OCI-LY1 (cell line): ENCODE results near the gene DUSP11.

Experiments used
- H2AFZ ChIP-seq: fragments of 200-600 bp; sonication (generic), shearing (Covaris generic); 2 replicates; pipeline ENCODE4 v1.6.0; 2014; ENCODE audit warnings: antibody characterized with exemption, mild to moderate bottlenecking, low read length
- H3F3A ChIP-seq: fragments of 200-600 bp; sonication (generic), shearing (Covaris generic); 2 replicates; pipeline ENCODE4 v1.6.0; 2014; ENCODE audit warnings: mild to moderate bottlenecking, antibody characterized with exemption, low read length, moderate library complexity; ENCODE audit not compliant: insufficient read depth
- H3K27ac ChIP-seq: fragments of 200-600 bp; sonication (generic); 2 replicates; pipeline ENCODE4 v1.5.1; 2014; ENCODE audit warnings: low read length, mixed run types, mild to moderate bottlenecking, low read depth; ENCODE audit not compliant: poor library complexity, severe bottlenecking
- H3K27me3 ChIP-seq: fragments of 200-600 bp; sonication (generic); 2 replicates; pipeline ENCODE4 v1.6.0; 2014; ENCODE audit warnings: antibody characterized with exemption, mild to moderate bottlenecking, low read length, moderate library complexity; ENCODE audit not compliant: insufficient read depth
- H3K36me3 ChIP-seq: fragments of 200-600 bp; sonication (generic); 2 replicates; pipeline ENCODE4 v1.6.1; 2014; ENCODE audit warnings: mild to moderate bottlenecking, antibody characterized with exemption, low read length, moderate library complexity, mixed read lengths; ENCODE audit not compliant: insufficient read depth
- H3K4me1 ChIP-seq: fragments of 200-600 bp; sonication (generic); 2 replicates; pipeline ENCODE4 v1.5.1; 2014; ENCODE audit warnings: mild to moderate bottlenecking, low read length, moderate library complexity; ENCODE audit not compliant: insufficient read depth, severe bottlenecking
- H3K4me2 ChIP-seq: fragments of 200-600 bp; sonication (generic), shearing (Covaris generic); 2 replicates; pipeline ENCODE4 v1.6.1; 2014; ENCODE audit warnings: low read length
- H3K4me3 ChIP-seq: fragments of 200-600 bp; sonication (generic); 2 replicates; pipeline ENCODE4 v1.5.1; 2014; ENCODE audit warnings: low read length, low read depth, mild to moderate bottlenecking, mixed read lengths; ENCODE audit not compliant: poor library complexity, severe bottlenecking
- H3K79me2 ChIP-seq: fragments of 200-600 bp; shearing (Covaris generic); 2 replicates; pipeline ENCODE4 v1.6.1; 2016; ENCODE audit warnings: mixed run types, low read length, mixed read lengths; ENCODE audit not compliant: insufficient read depth
- H3K9ac ChIP-seq: fragments of 200-600 bp; sonication (generic), shearing (Covaris generic); 2 replicates; pipeline ENCODE4 v1.6.1; 2014; ENCODE audit warnings: mild to moderate bottlenecking, low read length, mixed read lengths
- H3K9me2 ChIP-seq: fragments of 200-600 bp; sonication (generic), shearing (Covaris generic); 2 replicates; pipeline ENCODE4 v1.6.1; 2014; ENCODE audit warnings: low read depth, mild to moderate bottlenecking, low read length, mixed read lengths
- H3K9me3 ChIP-seq: fragments of 200-600 bp; shearing (Covaris generic); 2 replicates; pipeline ENCODE4 v1.6.1; 2014; ENCODE audit warnings: low read length, mixed read lengths
- H4K20me1 ChIP-seq: fragments of 200-600 bp; sonication (generic), shearing (Covaris generic); 2 replicates; pipeline ENCODE4 v1.6.0; 2016; ENCODE audit warnings: mild to moderate bottlenecking, low read length; ENCODE audit not compliant: insufficient read depth
- EZH2 ChIP-seq: fragments of 200-600 bp; sonication (generic), shearing (Covaris generic); IDR thresholded peaks from 2 replicates; pipeline ENCODE4 v1.8.0; 2017; ENCODE audit warnings: borderline replicate concordance, mixed run types, mild to moderate bottlenecking, antibody characterized with exemption, low read length, moderate library complexity, mixed read lengths
- TF ChIP-seq, protein P1 (sequence below): fragments of 200-600 bp; sonication (generic), shearing (Covaris generic); IDR thresholded peaks from 2 replicates; pipeline ENCODE4 v1.5.1; 2017; ENCODE audit warnings: mild to moderate bottlenecking, antibody characterized with exemption, low read length, moderate library complexity, mixed read lengths

Gene DUSP11

DNA sequence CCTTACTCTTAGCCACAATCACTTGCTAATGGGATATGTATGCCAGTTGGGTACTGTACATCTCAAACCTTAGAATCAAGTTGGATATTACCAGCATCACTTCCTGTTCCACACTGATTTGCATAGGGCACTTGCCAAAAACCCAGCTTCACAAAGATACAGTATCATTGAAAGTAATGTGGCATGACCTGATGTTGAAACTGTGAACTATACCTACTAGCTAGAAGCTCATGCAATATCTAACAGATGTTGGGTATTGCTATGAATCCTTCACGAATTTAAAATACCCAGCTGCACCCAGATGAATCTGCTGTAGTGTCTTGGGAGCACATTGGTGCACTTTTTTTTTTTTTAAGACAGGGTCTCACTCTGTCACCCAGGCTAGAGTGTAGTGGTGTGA is 42.4 kb upstream of the DUSP11 start:
- TF ChIP-seq, protein P1, sequence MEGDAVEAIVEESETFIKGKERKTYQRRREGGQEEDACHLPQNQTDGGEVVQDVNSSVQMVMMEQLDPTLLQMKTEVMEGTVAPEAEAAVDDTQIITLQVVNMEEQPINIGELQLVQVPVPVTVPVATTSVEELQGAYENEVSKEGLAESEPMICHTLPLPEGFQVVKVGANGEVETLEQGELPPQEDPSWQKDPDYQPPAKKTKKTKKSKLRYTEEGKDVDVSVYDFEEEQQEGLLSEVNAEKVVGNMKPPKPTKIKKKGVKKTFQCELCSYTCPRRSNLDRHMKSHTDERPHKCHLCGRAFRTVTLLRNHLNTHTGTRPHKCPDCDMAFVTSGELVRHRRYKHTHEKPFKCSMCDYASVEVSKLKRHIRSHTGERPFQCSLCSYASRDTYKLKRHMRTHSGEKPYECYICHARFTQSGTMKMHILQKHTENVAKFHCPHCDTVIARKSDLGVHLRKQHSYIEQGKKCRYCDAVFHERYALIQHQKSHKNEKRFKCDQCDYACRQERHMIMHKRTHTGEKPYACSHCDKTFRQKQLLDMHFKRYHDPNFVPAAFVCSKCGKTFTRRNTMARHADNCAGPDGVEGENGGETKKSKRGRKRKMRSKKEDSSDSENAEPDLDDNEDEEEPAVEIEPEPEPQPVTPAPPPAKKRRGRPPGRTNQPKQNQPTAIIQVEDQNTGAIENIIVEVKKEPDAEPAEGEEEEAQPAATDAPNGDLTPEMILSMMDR, result no peak
- no peak for TF ChIP-seq EZH2
- H2AFZ ChIP-seq, result no peak overlapping the region
- H3K27me3 ChIP-seq, result no peaks in the 10 kb centered on the region
- H3K79me2 ChIP-seq, result no peaks in the 10 kb centered on the region
- no peaks in the 10 kb centered on the region for H3K9me3 ChIP-seq
- H3K4me2 ChIP-seq, result peak overlapping the region; percentile 0; the same call in 1 of the 2 replicates
- H3K9me2 ChIP-seq, result no peaks in the 10 kb centered on the region
- no peak overlapping the region for H3K4me3 ChIP-seq
- H3F3A ChIP-seq, result no peaks in the 10 kb centered on the region
- H3K4me1 ChIP-seq, result peaks cover 21% of the 10 kb centered on the region
- no peaks in the 10 kb centered on the region for H4K20me1 ChIP-seq
- H3K9ac ChIP-seq, result no peak overlapping the region
- H3K27ac ChIP-seq, result peak overlapping the region; percentile 26
- H3K36me3 ChIP-seq, result no peaks in the 10 kb centered on the region

DNA sequence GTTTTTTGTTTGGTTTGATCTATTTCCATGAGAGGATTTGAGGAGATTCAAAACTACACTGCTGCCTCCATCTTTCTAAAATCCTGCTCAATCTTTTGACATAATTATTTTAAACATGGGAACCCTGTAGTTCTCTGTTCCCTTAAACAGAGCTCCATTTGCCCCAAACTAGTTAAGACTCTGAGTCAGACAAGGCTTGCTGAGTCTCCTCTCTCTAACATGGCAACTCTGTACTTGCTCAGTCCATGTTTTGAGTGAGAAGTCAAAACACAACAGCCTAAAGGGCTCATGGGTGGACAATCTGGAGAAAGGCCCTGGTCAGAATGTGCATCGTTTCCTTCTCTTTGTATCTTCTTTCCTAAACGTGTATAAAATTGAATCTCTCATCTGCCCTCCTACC is 41.8 kb upstream of the DUSP11 start:
- TF ChIP-seq, protein P1, result no peak
- no peak for TF ChIP-seq EZH2
- Histone ChIP-seq H3K27ac (peak overlapping the region; percentile 8), H3K4me3 (no peak overlapping the region), H3K9me2 (no peaks in the 10 kb centered on the region), H3K9me3 (no peaks in the 10 kb centered on the region), H3K4me2 (no peak overlapping the region), H3F3A (no peaks in the 10 kb centered on the region), H3K79me2 (no peaks in the 10 kb centered on the region), H3K36me3 (no peaks in the 10 kb centered on the region), H3K4me1 (peaks cover 20% of the 10 kb centered on the region), H3K27me3 (no peaks in the 10 kb centered on the region), H3K9ac (no peak overlapping the region), H4K20me1 (no peaks in the 10 kb centered on the region), H2AFZ (no peak overlapping the region)

DNA sequence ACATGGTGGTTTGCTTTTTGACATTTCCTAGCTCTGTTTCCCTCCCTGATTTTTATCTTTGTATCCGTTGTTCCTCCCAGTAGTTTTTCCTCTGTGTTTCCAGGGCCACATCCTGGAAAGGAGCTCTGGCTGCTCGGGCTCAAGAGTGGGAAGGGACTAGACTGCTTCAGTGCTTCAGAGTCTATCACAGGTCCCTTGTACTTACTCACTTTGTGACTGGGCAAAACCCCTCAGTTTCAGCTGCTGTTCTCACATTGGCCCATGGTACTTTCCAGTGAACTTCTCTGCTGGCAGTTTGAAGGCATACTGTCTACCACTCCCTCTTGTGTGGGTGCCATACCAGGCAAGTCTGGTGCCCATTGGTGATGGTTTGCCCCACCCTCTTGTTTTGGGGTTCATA is 41.3 kb upstream of the DUSP11 start:
- Histone ChIP-seq H3K4me3 (no peak overlapping the region), H3K9me2 (no peaks in the 10 kb centered on the region), H3K9ac (no peak overlapping the region), H4K20me1 (no peaks in the 10 kb centered on the region), H3K36me3 (no peaks in the 10 kb centered on the region), H3K9me3 (no peaks in the 10 kb centered on the region), H3K27ac (no peak overlapping the region), H3K4me1 (peaks cover 20% of the 10 kb centered on the region), H2AFZ (no peak overlapping the region), H3F3A (no peaks in the 10 kb centered on the region), H3K27me3 (no peaks in the 10 kb centered on the region; the same call in 1 of the 2 replicates), H3K4me2 (no peak overlapping the region), H3K79me2 (no peaks in the 10 kb centered on the region)
- no peak for TF ChIP-seq EZH2
- TF ChIP-seq, protein P1, result no peak
